Measurements from ENCODE around the gene FANCC.

Gene FANCC

GRCh38 chr9:95112436-95113280 lies 204.9 kb downstream of the FANCC start:
- DNase-seq = no peak

- no peak for DNase-seq
Observed at GRCh38 chr9:95111716-95112115, 205.8 kb downstream of the FANCC start.

- DNase-seq = no peak
Observed at GRCh38 chr9:95110921-95111525, 206.5 kb downstream of the FANCC start.

- no peak for DNase-seq
Observed at GRCh38 chr9:95109456-95109855, 208.1 kb downstream of the FANCC start.

- no peak for DNase-seq
Observed at GRCh38 chr9:95108777-95109176, 208.7 kb downstream of the FANCC start.

- DNase-seq = no peak
Observed at GRCh38 chr9:95107976-95108375, 209.5 kb downstream of the FANCC start.

GRCh38 chr9:95107001-95107749 lies 210.3 kb downstream of the FANCC start:
- DNase-seq = no peak

GRCh38 chr9:95105519-95106287 lies 211.8 kb downstream of the FANCC start:
- DNase-seq = no peak

GRCh38 chr9:95104980-95105379 lies 212.5 kb downstream of the FANCC start:
- no peak for DNase-seq

- no peak for DNase-seq
Observed at GRCh38 chr9:95104581-95104960, 212.9 kb downstream of the FANCC start.

- DNase-seq = no peak
Observed at GRCh38 chr9:95103871-95104580, 213.5 kb downstream of the FANCC start.

- DNase-seq = no peak
Observed at GRCh38 chr9:95103281-95103771, 214.2 kb downstream of the FANCC start.

GRCh38 chr9:95102572-95102971 lies 214.9 kb downstream of the FANCC start:
- DNase-seq = no peak

- DNase-seq = no peak
Observed at GRCh38 chr9:95102001-95102433, 215.5 kb downstream of the FANCC start.

- DNase-seq = no peak
Observed at GRCh38 chr9:95101326-95101725, 216.2 kb downstream of the FANCC start.

GRCh38 chr9:95100071-95100627 lies 217.4 kb downstream of the FANCC start:
- DNase-seq = no peak

- DNase-seq = no peak
Observed at GRCh38 chr9:95099321-95100070, 218.0 kb downstream of the FANCC start.

- DNase-seq = no peak
Observed at GRCh38 chr9:95098391-95098921, 219.1 kb downstream of the FANCC start.

- no peak for DNase-seq
Observed at GRCh38 chr9:95097279-95097678, 220.2 kb downstream of the FANCC start.

GRCh38 chr9:95096807-95097206 lies 220.7 kb downstream of the FANCC start:
- DNase-seq = no peak

- DNase-seq = no peak
Observed at GRCh38 chr9:95096381-95096780, 221.1 kb downstream of the FANCC start.

All from NCI-H526 treated with DMSO at 0.1 percent for 48 hours (cell line).